Measurements from ENCODE around the gene LRRC18. TPM values are rescaled to one million over a fixed set of nuclear protein-coding genes. Genes with fewer than 3 reads are reported as not detected.

The LRRC18 gene
- total RNA-seq, 2 experiments from 2014 or later, result not detected

Small RNAs within 50 kb of the gene (microRNA-seq; reads per million reads assigned to microRNA genes)
- gene MIR4294, result not detected

Other genes starting within 250 kb of the LRRC18 start
- gene VSTM4, start 175.7 kb upstream of the LRRC18 start, total RNA-seq, result under 1 TPM in 1 of 2 experiments, not detected in 1; 0.16 TPM
- not detected for gene FAM170B, start 194.2 kb upstream of the LRRC18 start, total RNA-seq
- gene TMEM273, start 248.6 kb upstream of the LRRC18 start, total RNA-seq, result 10 to 100 TPM; 44.9 to 72.0 TPM

Measured in activated CD8-positive, alpha-beta memory T cell treated with anti-CD3 and anti-CD28 coated beads, Interleukin-2, amount 10 ng/mL, durations not matched to agents 7 days and 5 days (primary cell).